Measurements from ENCODE around the gene EME2. TPM values are rescaled to one million over a fixed set of nuclear protein-coding genes. Genes with fewer than 3 reads are reported as not detected.
"Not testable (repeated sequence)": the region's sequence is repeated elsewhere in the genome, so short reads cannot be mapped to it uniquely, and the experiment has no call there.

Gene EME2
- total RNA-seq, 2 donors from 2014 or later: 6.9 to 11.9 TPM

- DNase-seq: peak; percentile 22
- no peak for ATAC-seq
- intact Hi-C loops (cut with DNase I): no loop called here
These were observed 13.8 kb downstream of the EME2 start for GRCh38 chr16:1786242-1787055.

DNA sequence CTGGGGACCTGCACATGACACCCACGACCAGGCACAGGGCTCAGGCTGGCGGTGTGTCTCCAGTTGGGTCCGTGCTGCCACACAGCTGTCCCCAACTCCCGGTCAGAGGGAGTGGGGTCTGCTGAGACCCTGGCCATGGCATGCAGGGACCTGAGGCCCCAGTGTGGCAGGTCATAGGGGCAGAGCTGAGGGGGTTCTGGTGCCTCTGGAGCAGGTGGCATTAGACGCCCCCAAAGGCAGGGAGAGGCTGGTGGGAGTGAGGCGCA, 14.4 kb downstream of the EME2 start:
- no peak for ATAC-seq
- peak; percentile 10 for DNase-seq
- intact Hi-C loops (cut with DNase I): no loop called here

DNA sequence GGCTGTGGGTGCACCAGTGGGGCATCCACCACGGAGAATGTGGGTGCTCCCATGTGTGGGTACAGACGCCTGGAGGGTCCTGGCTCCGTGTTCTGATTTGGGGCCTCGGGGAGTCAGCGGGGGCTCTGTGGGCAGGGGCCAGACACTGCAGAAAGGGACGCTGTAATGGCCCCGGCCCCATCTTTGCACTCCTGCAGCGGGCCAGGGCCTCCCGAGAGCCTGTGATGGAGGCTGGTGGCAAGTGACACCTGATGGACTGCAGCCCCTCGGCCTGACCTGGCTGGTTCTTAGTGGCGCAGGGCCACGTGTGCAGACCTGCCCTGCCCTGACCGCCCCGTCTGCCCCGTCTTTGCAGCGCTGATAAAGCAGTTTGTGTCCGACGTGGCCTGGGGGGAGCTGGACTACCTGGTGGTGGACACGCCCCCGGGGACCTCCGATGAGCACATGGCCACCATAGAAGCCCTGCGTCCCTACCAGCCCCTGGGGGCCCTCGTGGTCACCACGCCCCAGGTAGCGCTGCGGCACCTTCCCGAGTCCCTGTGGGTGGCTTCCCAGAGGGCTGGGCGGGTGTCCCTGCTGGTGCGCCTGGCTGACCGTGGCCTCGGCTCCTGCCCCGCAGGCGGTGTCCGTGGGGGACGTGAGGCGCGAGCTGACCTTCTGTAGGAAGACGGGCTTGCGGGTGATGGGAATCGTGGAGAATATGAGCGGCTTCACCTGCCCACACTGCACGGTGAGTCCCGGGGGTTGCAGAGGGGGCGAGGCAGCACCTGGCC, 14.9 kb downstream of the EME2 start:
- ATAC-seq (no peak), DNase-seq (peak; percentile 14)
- intact Hi-C loops (cut with DNase I): no loop called here

- ATAC-seq (no peak), DNase-seq (peak; percentile 19)
- intact Hi-C loops (cut with DNase I): no loop called here
These were observed 15.6 kb downstream of the EME2 start for GRCh38 chr16:1788095-1788707.

GRCh38 chr16:1788708-1789100, 16.1 kb downstream of the EME2 start:
- intact Hi-C loops (cut with DNase I): no loop called here

GRCh38 chr16:1789643-1790045, 17.0 kb downstream of the EME2 start:
- ATAC-seq: no peak
- peak; percentile 22 for DNase-seq
- intact Hi-C loops (cut with DNase I): no loop called here

More at GRCh38 chr16:1788708-1789100, 16.1 kb downstream of the EME2 start:
- no peak for ATAC-seq
- peak; percentile 13 for DNase-seq

- intact Hi-C loops (cut with DNase I): no loop called here
- no peak for DNase-seq
- ATAC-seq: no peak
These were observed 17.6 kb downstream of the EME2 start for GRCh38 chr16:1790261-1790610.

DNA sequence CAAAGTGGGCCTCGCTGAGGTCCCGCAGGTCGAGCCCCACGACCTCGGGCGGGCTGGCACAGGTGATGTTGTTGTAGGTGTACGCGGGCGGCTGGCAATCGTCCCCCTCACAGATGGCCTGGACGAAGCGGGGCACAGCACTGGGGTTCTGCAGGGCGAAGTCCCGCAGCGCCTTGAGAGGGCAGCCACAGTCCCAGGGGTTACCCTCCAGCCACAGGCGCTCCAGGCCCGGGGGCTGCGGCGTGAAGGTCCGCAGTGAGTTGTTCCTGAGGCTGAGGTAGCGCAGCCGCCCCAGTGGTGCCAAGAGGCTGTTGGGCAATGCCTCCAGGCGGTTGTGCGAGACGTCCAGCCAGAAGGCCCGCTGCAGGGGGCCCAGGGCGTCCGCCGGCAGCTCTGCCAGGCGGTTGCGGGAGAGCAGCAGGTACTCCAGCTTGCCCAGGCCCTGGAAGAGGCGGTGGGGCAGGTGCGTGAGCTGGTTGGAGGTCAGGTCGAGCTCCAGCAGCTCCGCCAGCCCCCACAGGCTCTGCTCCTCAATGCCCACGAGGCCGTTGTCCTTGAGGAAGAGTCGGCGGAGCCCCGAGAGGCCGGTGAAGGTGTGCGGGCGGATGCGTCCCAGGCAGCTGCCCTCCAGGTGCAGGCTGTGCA, 18.1 kb downstream of the EME2 start:
- intact Hi-C loops (cut with DNase I): no loop called here
- DNase-seq: peak; percentile 23
- no peak for ATAC-seq

DNA sequence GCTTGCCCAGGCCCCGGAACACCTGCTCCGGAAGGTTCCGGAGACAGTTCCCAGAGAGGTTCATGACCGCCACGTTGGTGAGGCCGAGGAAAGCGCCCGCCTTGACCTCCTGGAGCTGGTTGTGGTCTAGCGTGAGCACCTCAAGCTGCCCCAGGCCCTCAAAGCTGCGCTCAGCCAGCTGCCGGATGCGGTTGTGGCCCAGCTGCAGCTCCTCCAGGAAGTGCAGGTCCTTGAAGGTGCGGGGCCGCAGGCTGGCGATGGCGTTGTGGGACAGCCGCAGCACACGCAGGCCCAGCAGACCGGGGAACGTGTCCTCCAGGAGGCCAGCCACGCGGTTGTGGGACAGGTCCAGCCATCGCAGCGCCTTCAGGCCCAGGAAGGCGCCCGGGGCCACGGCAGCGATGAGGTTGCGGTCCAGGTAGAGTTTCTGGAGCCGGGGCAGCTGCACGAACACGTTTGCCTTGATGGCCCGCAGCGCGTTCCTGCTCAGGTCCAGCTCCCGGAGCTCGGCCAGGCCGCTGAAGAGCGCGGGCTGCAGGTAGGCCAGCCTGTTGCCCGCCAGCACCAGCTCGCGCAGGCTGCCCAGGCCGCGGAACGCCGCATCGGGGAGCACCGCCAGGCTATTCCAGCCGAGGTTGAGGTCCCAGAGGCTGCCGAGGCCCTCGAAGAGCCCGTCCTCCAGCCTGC, 18.8 kb downstream of the EME2 start:
- intact Hi-C loops (cut with DNase I): no loop called here
- DNase-seq (peak; percentile 20), ATAC-seq (no peak)

DNA sequence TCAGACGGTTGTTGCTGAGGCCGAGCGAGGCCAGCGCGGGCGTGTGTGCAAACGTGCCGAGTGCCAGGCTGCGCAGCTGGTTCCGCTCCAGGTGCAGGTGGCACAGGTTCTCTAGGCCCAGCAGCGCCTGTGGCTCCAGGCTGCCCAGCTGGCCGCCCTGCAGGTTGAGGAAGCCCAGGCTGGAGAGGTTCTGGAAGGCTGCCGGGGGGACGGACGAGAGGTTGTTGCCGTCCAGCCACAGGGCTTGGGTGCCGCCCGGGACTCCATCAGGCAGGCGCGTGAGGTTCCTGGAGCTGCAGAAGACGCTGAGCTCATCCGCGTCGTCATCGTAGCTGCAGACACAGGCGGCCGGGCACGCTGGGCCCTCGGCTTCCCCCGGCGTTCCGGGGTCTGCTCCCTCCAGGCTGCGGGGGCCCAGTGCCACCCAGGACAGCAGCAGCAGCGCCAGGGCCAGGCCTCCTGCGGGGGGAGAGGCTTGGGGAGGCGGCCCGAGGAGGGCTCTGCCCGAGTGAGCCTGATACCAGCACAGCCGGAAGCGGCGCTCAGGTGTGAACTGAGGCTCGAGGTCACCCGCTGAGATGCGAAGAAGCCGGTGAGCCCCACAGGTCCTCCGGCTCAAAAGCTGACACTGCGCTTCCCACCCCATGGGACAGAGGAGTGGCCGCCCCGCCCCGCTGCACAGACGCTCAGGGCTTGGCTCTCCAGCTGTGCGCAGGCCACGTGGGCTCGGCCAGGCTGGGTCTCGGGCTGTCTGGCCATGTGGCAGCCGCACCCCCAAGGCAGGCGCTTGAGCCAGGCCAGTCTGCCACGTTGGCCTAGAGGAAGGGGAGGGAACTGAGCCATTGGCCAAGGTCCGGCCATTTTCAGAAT, 19.6 kb downstream of the EME2 start:
- ATAC-seq (no peak), DNase-seq (peak; percentile 20)
- intact Hi-C loops (cut with DNase I): no loop called here

- ATAC-seq (no peak), DNase-seq (peak; percentile 14)
- intact Hi-C loops (cut with DNase I): no loop called here
These were observed 20.4 kb downstream of the EME2 start for GRCh38 chr16:1792836-1793577.

GRCh38 chr16:1793578-1794220, 21.1 kb downstream of the EME2 start, which contains the start of gene IGFALS:
Gene IGFALS (minus strand): TSS chr16:1793705. CDS start chr16:1793652, 53 bp downstream.
- intact Hi-C loops (cut with DNase I): no loop called here
- peak; percentile 4 to 5 for ATAC-seq
- DNase-seq: peak; percentile 12

DNA sequence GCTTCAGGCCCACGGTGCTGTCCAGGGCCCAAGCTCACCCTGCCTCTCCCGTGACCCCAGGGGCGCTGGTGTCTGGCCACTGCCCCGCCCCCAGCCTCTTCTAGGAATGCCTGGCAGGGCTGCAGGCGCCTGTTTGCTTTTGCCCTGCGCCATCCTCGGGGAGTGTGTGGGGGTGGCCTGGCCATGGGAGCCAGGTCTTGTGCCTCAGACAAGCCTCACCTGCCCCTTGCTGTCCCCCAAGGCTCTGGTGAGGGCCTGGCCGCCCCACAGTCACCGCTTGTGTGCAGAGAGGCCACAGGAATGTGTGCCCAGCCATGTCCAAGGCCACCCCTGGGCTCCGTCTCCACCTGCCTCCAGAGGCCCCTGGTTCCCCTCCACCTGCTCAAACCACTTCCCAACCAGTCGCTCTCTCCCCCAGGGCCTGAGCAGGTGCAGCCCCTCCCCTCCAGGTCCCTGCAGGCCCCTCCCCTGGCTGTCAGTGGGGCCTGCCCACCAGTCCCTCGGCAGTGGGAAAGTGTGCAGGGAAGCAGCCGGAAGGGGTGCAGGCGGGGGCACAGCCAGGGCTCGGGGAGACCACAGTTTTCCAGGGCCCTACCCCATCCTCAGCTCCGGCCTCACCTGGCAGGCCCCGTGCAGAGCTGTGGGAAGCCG, 21.7 kb downstream of the EME2 start:
- peak; percentile 16 for DNase-seq
- intact Hi-C loops (cut with DNase I): no loop called here
- ATAC-seq: peak; percentile 3 to 7

DNA sequence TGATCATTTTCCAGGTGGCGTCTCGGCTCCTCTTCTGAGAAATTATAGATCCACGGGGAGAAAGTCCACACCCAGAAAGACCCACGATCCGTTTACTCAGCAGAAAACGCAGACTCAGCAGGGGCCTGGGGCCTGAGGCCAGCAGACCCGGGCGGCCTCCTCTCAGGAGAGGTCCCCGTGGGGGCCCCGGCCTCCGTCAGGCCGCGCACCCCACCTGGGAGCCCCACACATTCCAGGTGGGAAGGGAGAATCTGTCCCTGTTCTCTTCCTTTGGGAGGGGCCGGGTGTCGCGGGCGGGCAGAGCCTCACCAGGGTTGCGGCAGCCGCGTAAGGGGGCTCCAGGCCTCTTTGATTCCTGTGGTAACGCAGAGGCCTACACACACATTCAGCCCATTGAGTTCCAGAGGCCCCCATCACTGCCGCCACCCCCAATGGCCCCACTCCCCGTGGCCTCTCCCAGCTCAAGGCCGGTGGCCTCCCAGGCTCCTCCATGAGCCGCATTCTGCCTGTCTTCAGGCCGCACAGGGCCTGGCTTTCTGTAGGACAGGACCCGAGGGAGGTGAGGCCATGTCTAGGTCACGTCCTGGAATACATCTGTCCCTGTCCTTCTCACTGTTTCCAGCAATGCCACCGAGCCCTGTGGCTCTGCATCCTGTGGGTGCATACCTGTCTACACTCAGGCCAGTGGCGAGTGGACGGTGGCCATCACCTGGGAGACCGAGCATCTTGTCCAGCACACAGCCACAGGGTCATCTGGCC, 22.5 kb downstream of the EME2 start:
- DNase-seq (peak; percentile 8), ATAC-seq (no peak)
- intact Hi-C loops (cut with DNase I): no loop called here

DNA sequence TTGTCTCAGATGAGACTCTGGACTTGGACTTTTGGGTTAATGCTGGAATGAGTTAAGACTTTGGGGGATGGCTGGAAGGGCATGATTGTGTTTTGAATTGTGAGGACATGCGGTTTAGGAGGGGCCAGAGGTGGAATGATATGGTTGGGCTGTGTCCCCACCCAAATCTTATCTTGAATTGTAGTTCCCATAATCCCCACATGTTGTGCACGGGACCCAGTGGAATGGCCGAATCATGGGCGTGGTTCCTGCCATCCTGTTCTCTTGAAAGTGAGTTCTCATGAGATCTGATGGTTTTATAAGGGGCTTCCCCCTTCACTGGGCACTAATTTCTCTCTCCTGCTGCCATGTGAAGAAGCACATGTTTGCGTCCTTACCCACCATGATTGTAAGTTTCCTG, 26.7 kb downstream of the EME2 start:
- intact Hi-C loops (cut with DNase I); ATAC-seq; DNase-seq: not testable (repeated sequence)

DNA sequence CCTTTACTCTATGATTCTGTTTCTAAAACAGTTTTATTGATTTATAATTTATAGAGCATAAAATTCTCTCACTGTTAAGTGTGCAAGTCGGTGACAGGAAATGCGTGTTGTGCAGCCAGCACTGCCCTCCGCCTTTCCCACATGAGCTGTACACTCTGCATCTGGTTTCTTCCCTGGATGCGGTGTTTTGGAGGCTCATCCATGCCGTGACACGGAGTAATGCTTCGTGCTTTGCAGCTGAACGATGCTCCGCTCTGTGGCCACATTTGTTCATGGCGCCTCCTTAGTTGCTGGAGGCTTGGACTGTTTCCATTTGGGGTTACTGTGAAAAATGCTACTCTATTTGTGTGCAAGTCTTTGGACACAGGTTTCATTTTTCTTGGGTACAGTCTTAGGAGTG, 28.1 kb downstream of the EME2 start:
- ATAC-seq (no peak), DNase-seq (no peak)
- intact Hi-C loops (cut with DNase I): no loop called here
